IPS-15b (cell line): Measurements from ENCODE around the gene MIER3.
A peak's percentile ranks its signal among the peaks of the same experiment; 100 is the strongest.

Experiments
- H3K27me3 ChIP-seq: one replicate; pipeline ENCODE4 v1.6.1; 2013; ENCODE audit warnings: low read length; ENCODE audit not compliant: control insufficient read depth, insufficient read depth
- H3K36me3 ChIP-seq: one replicate; pipeline ENCODE4 v1.6.1; 2013; ENCODE audit warnings: low read length; ENCODE audit not compliant: control insufficient read depth, insufficient read depth
- H3K4me1 ChIP-seq: one replicate; pipeline ENCODE4 v1.6.1; 2013; ENCODE audit warnings: mild to moderate bottlenecking, low read length; ENCODE audit not compliant: control insufficient read depth, insufficient read depth
- H3K4me3 ChIP-seq: one replicate; pipeline ENCODE4 v1.5.1; 2013; ENCODE audit warnings: low read depth, low read length
- H3K9ac ChIP-seq: one replicate; pipeline ENCODE4 v1.6.1; 2013; ENCODE audit warnings: low read depth, mild to moderate bottlenecking, low read length
- H3K9me3 ChIP-seq: one replicate; pipeline ENCODE4 v1.6.1; 2013; ENCODE audit warnings: mild to moderate bottlenecking, low read length; ENCODE audit not compliant: control insufficient read depth, insufficient read depth

The MIER3 gene

GRCh38 chr5:56913766-56914165 lies 38.2 kb downstream of the MIER3 start:
- H3K4me1 ChIP-seq: peaks cover 2% of the 10 kb centered on the region
- no peak overlapping the region for H3K9ac ChIP-seq
- no peaks in the 10 kb centered on the region for H3K27me3 ChIP-seq

GRCh38 chr5:56910210-56910965 lies 41.5 kb downstream of the MIER3 start:
- Histone ChIP-seq H3K4me3 (peak overlapping the region; percentile 89), H3K36me3 (no peaks in the 10 kb centered on the region), H3K4me1 (peaks cover 2% of the 10 kb centered on the region), H3K9me3 (no peaks in the 10 kb centered on the region), H3K9ac (peak overlapping the region; percentile 95), H3K27me3 (no peaks in the 10 kb centered on the region)

More at GRCh38 chr5:56913766-56914165, 38.2 kb downstream of the MIER3 start:
- H3K9me3 ChIP-seq: no peaks in the 10 kb centered on the region
- no peaks in the 10 kb centered on the region for H3K36me3 ChIP-seq
- H3K4me3 ChIP-seq: no peak overlapping the region

GRCh38 chr5:56909294-56910209 lies 42.4 kb downstream of the MIER3 start, which contains the start of gene SETD9:
Gene SETD9, plus strand, starts transcription at chr5:56909596. Its CDS starts 50 bp downstream, at chr5:56909646.
- H3K4me3 ChIP-seq: peak within 1 kb of the TSS; percentile 89

GRCh38 chr5:56908942-56909293 lies 43.0 kb downstream of the MIER3 start:
- H3K9ac ChIP-seq: peak overlapping the region; percentile 71
- no peaks in the 10 kb centered on the region for H3K36me3 ChIP-seq
- H3K27me3 ChIP-seq: no peaks in the 10 kb centered on the region
- H3K4me3 ChIP-seq: peak overlapping the region; percentile 79
- H3K4me1 ChIP-seq: peaks cover 2% of the 10 kb centered on the region
- H3K9me3 ChIP-seq: no peaks in the 10 kb centered on the region

More at GRCh38 chr5:56909294-56910209, 42.4 kb downstream of the MIER3 start, which contains the start of gene SETD9:
- no peaks in the 10 kb centered on the region for H3K27me3 ChIP-seq
- peak within 1 kb of the TSS; percentile 95 for H3K9ac ChIP-seq
- H3K9me3 ChIP-seq: no peaks in the 10 kb centered on the region
- H3K36me3 ChIP-seq: no peaks in the 10 kb centered on the region
- peaks cover 2% of the 10 kb centered on the region for H3K4me1 ChIP-seq

GRCh38 chr5:56900858-56901578 lies 50.9 kb downstream of the MIER3 start:
- H3K9me3 ChIP-seq: no peaks in the 10 kb centered on the region
- H3K9ac ChIP-seq: no peak overlapping the region

GRCh38 chr5:56900395-56900794 lies 51.5 kb downstream of the MIER3 start:
- Histone ChIP-seq H3K36me3 (no peaks in the 10 kb centered on the region), H3K9ac (no peak overlapping the region), H3K4me1 (no peaks in the 10 kb centered on the region), H3K9me3 (no peaks in the 10 kb centered on the region), H3K27me3 (no peaks in the 10 kb centered on the region), H3K4me3 (no peak overlapping the region)

More at GRCh38 chr5:56900858-56901578, 50.9 kb downstream of the MIER3 start:
- H3K4me3 ChIP-seq: no peak overlapping the region
- no peaks in the 10 kb centered on the region for H3K36me3 ChIP-seq
- no peaks in the 10 kb centered on the region for H3K4me1 ChIP-seq
- H3K27me3 ChIP-seq: no peaks in the 10 kb centered on the region

GRCh38 chr5:56898213-56898612 lies 53.7 kb downstream of the MIER3 start:
- no peaks in the 10 kb centered on the region for H3K4me1 ChIP-seq
- H3K4me3 ChIP-seq: no peak overlapping the region
- H3K36me3 ChIP-seq: no peaks in the 10 kb centered on the region
- H3K9ac ChIP-seq: no peak overlapping the region
- H3K27me3 ChIP-seq: no peaks in the 10 kb centered on the region
- no peaks in the 10 kb centered on the region for H3K9me3 ChIP-seq

- Histone ChIP-seq H3K9ac (no peak overlapping the region), H3K4me3 (no peak overlapping the region), H3K27me3 (no peaks in the 10 kb centered on the region), H3K9me3 (no peaks in the 10 kb centered on the region), H3K36me3 (no peaks in the 10 kb centered on the region), H3K4me1 (no peaks in the 10 kb centered on the region)
Measured at GRCh38 chr5:56896763-56897162, 55.2 kb downstream of the MIER3 start.

GRCh38 chr5:56893251-56893951 lies 58.5 kb downstream of the MIER3 start:
- no peaks in the 10 kb centered on the region for H3K4me1 ChIP-seq
- no peaks in the 10 kb centered on the region for H3K27me3 ChIP-seq
- peaks cover 4% of the 10 kb centered on the region for H3K36me3 ChIP-seq
- no peaks in the 10 kb centered on the region for H3K9me3 ChIP-seq
- no peak overlapping the region for H3K9ac ChIP-seq
- H3K4me3 ChIP-seq: no peak overlapping the region

GRCh38 chr5:56881571-56881970 lies 70.4 kb downstream of the MIER3 start:
- H3K4me1 ChIP-seq: no peaks in the 10 kb centered on the region
- H3K9me3 ChIP-seq: no peaks in the 10 kb centered on the region
- no peak overlapping the region for H3K4me3 ChIP-seq
- no peaks in the 10 kb centered on the region for H3K27me3 ChIP-seq
- H3K36me3 ChIP-seq: peaks cover 8% of the 10 kb centered on the region
- H3K9ac ChIP-seq: no peak overlapping the region

GRCh38 chr5:56876327-56876726 lies 75.6 kb downstream of the MIER3 start:
- no peaks in the 10 kb centered on the region for H3K36me3 ChIP-seq
- no peak overlapping the region for H3K9ac ChIP-seq

More at GRCh38 chr5:56876327-56876726, 75.6 kb downstream of the MIER3 start:
- Histone ChIP-seq H3K4me1 (no peaks in the 10 kb centered on the region), H3K9me3 (no peaks in the 10 kb centered on the region), H3K4me3 (no peak overlapping the region), H3K27me3 (no peaks in the 10 kb centered on the region)
